ENCODE measurements around the gene GALNT1. TPM values are rescaled to one million over a fixed set of nuclear protein-coding genes. Genes with fewer than 3 reads are reported as not detected.

Gene GALNT1
- total RNA-seq (47.4 and 49.4 TPM in 2 replicates), polyA plus RNA-seq (110 and 113 TPM in 2 replicates)

DNA sequence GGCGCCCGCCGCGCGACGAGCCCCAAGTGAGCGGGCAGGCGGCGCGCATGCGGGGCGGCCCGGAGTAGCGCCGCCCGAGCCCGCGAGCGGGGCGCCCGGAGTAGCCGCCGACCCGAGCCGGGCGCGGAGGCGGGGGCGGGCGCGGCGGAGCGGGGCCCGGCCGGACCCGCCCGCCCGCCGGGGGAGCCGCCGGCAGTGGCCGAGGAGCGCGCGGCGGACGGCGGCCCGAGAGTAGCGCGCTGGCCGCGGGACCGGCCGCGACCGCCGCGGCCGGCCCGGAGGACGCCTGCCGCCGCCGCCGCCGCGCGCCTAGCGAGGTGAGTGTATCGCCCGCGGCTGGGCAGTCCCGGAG, at the start of gene GALNT1:
Gene GALNT1, plus strand, starts transcription at position 195 of the 352 bp plus-strand sequence. CDS start 72,923 bp downstream, outside the sequence.
- no peaks in the 10 kb centered on the region for H3K9me3 ChIP-seq (ENCODE audit: low read depth)
- no peaks in the 10 kb centered on the region for H3K36me3 ChIP-seq
- DNase-seq (ENCODE audit: low read depth in 1 of 2, low spot score in 1 of 2), result peak in 1 of 2 donors; percentile 24
- TF ChIP-seq, protein P1, sequence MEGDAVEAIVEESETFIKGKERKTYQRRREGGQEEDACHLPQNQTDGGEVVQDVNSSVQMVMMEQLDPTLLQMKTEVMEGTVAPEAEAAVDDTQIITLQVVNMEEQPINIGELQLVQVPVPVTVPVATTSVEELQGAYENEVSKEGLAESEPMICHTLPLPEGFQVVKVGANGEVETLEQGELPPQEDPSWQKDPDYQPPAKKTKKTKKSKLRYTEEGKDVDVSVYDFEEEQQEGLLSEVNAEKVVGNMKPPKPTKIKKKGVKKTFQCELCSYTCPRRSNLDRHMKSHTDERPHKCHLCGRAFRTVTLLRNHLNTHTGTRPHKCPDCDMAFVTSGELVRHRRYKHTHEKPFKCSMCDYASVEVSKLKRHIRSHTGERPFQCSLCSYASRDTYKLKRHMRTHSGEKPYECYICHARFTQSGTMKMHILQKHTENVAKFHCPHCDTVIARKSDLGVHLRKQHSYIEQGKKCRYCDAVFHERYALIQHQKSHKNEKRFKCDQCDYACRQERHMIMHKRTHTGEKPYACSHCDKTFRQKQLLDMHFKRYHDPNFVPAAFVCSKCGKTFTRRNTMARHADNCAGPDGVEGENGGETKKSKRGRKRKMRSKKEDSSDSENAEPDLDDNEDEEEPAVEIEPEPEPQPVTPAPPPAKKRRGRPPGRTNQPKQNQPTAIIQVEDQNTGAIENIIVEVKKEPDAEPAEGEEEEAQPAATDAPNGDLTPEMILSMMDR (IDR thresholded peaks at IDR 0.05; ENCODE audit: low read depth, low read length), result no peak
- peak within 1 kb of the TSS; percentile 79 for H3K4me3 ChIP-seq
- peaks cover 15% of the 10 kb centered on the region for H3K4me1 ChIP-seq (ENCODE audit: low read depth)
- peak within 1 kb of the TSS; percentile 88 for H3K27ac ChIP-seq
- H3K27me3 ChIP-seq, result no peaks in the 10 kb centered on the region

DNA sequence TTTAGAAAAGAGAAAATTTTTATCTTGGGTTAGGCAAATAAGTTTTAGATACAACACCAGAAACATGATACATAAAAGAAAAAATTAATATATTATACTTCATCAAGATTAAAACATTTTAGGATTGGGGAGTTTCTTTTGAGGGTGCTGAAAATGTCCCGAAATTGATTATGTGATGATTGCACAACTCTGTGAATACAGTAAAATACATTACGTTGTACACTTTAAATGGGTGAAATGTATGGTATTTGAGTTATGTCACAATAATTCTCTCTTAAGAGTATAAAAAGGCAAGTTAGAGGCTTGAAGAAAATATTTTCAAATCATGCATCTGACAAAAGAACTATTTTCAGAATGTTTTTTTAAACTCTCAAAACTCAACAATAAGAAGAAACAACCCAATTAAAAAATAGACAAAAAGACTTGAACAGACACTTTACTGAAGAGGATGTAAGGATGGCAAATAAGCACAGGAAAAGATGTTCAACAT, 47.6 kb upstream of the GALNT1 start:
- Histone ChIP-seq H3K9me3 (ENCODE audit: low read depth) (no peaks in the 10 kb centered on the region), H3K27ac (no peak overlapping the region), H3K4me1 (ENCODE audit: low read depth) (no peaks in the 10 kb centered on the region), H3K36me3 (no peaks in the 10 kb centered on the region), H3K4me3 (no peak overlapping the region), H3K27me3 (no peaks in the 10 kb centered on the region)
- TF ChIP-seq, protein P1 (IDR thresholded peaks at IDR 0.05; ENCODE audit: low read depth, low read length), result no peak
- no peak for DNase-seq (ENCODE audit: low read depth in 1 of 2, low spot score in 1 of 2)

DNA sequence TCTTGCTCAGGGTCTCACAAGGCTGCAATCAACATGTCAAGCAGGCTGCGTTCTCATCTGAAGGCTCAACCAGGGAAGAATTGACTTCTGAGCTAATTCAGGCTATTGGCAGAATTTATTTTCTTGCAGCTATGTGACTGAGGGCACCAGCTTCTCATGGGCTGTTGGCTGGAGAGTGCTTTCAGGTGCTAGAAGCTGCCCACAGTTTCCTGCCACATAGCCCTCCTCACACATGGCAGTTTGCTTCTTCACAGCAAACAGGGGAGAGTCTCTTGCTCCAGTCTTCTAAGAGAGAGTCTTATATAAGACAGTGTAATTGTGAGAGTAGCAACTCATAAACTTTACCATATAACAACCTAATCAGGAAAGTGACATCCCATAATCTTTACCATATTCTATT, 46.2 kb upstream of the GALNT1 start:
- H3K27ac ChIP-seq, result no peak overlapping the region
- no peaks in the 10 kb centered on the region for H3K4me1 ChIP-seq (ENCODE audit: low read depth)
- TF ChIP-seq, protein P1 (IDR thresholded peaks at IDR 0.05; ENCODE audit: low read depth, low read length), result no peak
- no peaks in the 10 kb centered on the region for H3K36me3 ChIP-seq
- H3K9me3 ChIP-seq (ENCODE audit: low read depth), result no peaks in the 10 kb centered on the region
- H3K4me3 ChIP-seq, result no peak overlapping the region
- DNase-seq (ENCODE audit: low read depth in 1 of 2, low spot score in 1 of 2), result no peak
- H3K27me3 ChIP-seq, result no peaks in the 10 kb centered on the region

DNA sequence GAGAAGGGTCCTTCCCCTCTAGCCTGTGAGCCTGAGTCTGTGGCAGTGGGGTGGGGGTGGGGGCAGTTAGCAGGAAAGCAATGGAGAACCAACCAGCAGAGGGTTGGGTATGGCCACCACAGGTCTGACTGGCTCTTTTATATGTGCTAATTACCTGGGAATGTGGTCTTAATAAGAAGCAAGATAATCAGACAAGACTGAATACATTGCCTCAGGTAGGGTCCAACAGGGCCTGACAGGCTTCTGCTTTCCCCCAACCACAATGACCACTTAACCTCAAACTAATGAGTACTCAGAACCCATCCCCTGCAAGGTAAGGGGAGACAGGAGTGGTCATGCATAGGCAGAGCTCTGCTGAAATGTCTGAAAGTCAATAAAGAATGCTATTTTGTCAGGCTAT, 39.2 kb upstream of the GALNT1 start:
- H3K36me3 ChIP-seq, result no peaks in the 10 kb centered on the region
- no peaks in the 10 kb centered on the region for H3K27me3 ChIP-seq
- H3K4me1 ChIP-seq (ENCODE audit: low read depth), result no peaks in the 10 kb centered on the region
- no peaks in the 10 kb centered on the region for H3K9me3 ChIP-seq (ENCODE audit: low read depth)
- TF ChIP-seq, protein P1 (IDR thresholded peaks at IDR 0.05; ENCODE audit: low read depth, low read length), result no peak
- H3K4me3 ChIP-seq, result no peak overlapping the region
- DNase-seq (ENCODE audit: low read depth in 1 of 2, low spot score in 1 of 2), result no peak
- no peak overlapping the region for H3K27ac ChIP-seq

DNA sequence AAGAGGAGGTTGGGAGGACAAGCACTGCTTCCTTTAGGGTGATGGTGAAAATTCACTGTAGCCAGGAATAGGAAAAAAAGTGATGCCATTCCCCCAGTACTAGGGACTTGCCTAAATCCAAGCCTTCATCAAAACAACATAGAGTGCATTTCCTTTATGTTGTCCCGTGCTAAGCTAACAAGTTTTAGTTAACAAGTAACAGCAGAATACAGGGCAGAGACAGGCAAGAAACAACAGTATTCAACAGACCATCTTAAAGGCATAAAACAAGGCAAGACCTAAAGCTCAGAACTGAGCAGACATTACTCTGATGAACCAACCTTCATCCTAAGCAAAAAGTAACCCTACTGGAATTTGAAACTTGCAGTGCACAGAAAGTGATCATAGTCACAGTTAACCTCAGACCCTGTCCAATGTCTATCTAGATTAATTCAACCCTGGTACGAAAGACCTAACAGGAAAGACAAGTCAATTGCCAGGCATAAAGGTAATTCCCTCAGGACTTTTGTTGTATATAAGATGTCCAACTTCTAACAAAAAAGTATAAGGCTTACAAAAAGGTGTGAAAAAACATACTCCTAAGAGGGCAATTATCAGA, 34.4 kb upstream of the GALNT1 start:
- Histone ChIP-seq H3K27ac (no peak overlapping the region), H3K36me3 (no peaks in the 10 kb centered on the region), H3K27me3 (no peaks in the 10 kb centered on the region), H3K9me3 (ENCODE audit: low read depth) (no peaks in the 10 kb centered on the region), H3K4me3 (no peak overlapping the region), H3K4me1 (ENCODE audit: low read depth) (peaks cover 8% of the 10 kb centered on the region)
- no peak for DNase-seq (ENCODE audit: low read depth in 1 of 2, low spot score in 1 of 2)
- TF ChIP-seq, protein P1 (IDR thresholded peaks at IDR 0.05; ENCODE audit: low read depth, low read length), result no peak

All from cardiac muscle cell (in vitro differentiated cells and primary cell).